Measurements from ENCODE around the gene CYSRT1.

Gene CYSRT1

DNA sequence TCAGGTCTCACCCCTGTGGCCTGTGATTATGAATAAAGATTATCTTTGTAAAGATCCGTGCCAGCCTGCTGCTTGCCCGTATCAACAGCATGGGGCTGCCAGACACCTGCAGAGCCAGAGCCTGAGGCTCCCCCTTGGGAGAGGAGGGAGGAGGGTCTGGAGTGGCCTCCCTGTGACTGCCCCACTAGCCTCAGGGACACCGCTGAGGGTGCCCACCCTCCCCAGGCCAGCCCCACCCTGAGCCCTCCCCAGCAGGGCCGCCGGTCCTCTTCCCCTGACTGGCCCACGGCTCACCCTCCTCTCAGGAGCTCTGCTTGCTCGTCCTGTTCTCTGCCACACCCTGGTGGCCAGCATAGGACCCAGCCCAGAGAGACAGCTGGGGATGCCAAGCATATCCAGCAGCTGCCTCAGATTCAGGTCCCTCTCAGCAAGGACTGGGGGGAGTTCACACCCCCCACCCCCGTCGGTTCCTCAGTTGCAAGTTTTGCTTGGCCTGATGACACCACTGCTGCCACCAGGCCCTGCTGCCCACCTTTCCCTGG lies 34.6 kb upstream of the CYSRT1 start:
- DNase-seq (ENCODE audit: low read depth) = no peak

DNA sequence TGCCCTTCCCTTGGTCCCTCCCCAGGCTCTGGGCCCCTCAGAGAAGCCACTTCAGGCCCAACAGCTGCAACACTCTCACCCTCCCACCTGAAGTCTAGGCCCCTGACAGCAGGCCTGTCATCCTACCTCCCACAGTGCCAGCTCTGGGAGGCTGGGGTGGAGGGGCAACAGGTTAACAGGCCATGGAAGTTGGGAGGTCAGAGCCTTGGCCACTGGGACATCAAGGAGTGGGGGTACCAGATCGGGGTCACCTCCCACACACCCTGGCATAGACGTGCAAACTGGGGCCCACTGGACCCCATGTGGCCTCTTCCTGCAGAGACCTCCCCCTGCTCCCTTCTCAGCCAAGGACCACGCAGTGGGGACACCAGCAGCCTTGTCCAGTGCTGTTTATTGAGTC lies 33.7 kb upstream of the CYSRT1 start:
- no peak for DNase-seq (ENCODE audit: low read depth)

- no peak for DNase-seq (ENCODE audit: low read depth)
These were observed 33.1 kb upstream of the CYSRT1 start for GRCh38 chr9:137191691-137192447.

DNA sequence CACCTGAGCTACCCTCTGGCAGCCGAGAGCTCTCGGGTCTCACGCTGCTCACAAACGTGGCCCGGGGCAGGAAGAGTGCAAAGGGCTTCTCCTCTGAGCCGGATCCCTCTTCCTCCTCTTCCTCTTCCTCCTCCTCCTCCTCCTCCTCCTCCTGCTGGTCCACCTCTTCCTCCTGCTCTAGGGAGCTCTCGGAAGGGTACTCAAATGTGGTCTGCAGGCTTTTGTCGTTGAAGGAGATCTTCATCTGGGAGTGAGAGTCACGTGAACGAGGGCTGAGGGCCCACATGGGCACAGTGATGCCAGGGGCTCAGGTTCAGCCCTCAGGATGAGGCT lies 32.6 kb upstream of the CYSRT1 start:
- DNase-seq (ENCODE audit: low read depth) = no peak

DNA sequence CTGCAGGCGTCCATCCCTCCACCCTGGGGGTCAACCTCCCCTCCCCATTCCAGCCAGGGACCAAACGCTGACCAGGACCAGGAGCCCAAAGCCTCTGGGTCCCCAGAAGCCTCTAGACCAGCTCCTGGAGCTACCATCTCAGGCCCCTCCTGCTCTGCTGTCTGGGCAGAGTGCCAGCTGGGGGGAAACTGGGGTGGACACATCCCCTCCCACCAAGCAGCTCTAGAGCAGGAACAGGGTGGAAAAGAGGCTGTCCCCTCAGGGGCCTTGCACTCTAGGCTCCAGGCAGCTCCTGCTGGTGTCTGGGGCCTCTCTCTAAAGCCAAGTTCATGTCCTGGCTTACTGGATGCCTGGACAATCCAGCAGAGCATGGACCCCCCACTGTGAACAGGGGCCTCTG lies 32.1 kb upstream of the CYSRT1 start:
- no peak for DNase-seq (ENCODE audit: low read depth)

GRCh38 chr9:137193771-137194170 lies 31.2 kb upstream of the CYSRT1 start:
- no peak for DNase-seq (ENCODE audit: low read depth)

DNA sequence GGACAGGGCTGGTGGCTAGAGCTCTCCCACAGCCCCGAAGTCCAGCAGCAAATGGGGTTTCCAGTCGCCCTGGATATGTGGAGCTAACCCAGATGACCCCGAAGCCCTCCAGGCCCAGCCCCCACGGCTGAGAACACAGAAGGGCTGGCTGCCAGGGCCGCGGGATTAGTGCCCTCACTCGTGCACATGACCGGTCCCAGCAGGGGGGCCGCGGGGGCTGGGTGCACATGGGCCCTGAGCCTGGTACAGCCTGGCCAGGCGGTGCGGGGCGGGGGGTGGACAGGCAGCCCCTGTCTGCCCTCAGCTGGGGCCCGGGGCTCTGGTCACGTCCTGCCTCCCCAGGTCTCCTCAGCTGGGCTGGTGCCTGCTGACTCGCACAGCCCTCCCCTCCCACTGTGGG lies 30.6 kb upstream of the CYSRT1 start:
- no peak for DNase-seq (ENCODE audit: low read depth)

DNA sequence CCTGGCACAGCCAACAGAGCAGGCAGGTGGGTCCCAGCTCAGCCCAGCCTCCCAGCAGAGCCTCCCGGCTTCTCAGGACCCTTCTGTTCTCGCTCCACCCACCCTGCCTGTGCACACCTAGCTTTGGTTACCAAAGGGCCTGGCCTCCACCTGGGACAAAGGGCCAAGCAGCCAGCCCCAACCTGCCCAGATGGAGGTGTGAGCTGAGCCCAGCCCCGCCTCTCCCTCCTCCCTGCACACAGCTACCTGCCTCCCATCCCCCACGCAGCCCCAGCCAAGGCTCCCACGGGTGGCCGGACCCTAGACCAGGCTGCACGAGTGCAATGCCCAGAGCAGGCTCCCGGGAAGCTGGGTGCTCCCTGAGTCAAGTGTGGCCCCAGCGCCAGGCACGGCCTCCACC lies 30.1 kb upstream of the CYSRT1 start:
- DNase-seq (ENCODE audit: low read depth) = no peak

GRCh38 chr9:137195525-137196220 lies 29.3 kb upstream of the CYSRT1 start:
- DNase-seq (ENCODE audit: low read depth) = no peak

DNA sequence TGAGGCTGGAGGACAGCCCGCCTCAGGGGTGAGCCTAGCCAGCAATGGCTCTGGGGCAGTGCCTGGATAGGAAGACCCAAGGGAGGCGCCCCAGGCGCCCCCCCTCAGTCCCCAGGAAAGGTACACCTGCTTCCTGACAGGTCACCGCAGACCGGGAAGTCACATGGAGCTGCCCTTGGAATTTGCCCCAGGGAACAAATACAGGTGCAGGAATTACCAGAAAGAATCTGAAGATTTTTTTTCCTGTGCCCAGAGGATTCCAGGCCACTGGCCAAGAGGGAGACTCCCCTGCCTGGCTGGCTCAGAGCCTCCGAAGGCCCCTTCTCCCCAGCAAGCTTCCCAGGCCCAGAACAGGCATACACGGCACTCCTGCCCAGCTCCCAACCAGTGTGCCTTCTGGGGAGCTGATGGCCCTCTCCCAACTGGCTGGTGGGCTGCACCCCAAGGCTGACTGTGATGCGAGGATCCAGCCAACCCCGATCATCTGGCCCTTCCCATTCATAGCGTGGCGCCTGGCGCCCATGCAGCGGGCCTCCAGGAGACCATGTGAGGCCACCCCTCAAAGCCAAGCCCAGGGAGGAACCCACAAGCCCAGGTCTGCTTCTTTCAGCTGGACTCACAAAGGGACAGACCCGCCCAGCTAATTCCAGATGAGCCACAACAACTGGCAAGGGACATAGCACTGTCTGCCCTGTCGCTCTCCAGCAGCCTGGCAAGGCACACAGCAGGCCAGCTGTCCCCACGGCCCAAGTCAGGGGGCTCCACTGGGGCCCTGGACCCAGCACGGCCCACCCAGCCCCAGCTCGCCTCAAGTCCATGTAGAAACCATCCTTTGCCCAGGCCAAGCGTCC lies 26.7 kb upstream of the CYSRT1 start:
- DNase-seq (ENCODE audit: low read depth) = no peak

- no peak for DNase-seq (ENCODE audit: low read depth)
These were observed 26.1 kb upstream of the CYSRT1 start for GRCh38 chr9:137198902-137199283.

DNA sequence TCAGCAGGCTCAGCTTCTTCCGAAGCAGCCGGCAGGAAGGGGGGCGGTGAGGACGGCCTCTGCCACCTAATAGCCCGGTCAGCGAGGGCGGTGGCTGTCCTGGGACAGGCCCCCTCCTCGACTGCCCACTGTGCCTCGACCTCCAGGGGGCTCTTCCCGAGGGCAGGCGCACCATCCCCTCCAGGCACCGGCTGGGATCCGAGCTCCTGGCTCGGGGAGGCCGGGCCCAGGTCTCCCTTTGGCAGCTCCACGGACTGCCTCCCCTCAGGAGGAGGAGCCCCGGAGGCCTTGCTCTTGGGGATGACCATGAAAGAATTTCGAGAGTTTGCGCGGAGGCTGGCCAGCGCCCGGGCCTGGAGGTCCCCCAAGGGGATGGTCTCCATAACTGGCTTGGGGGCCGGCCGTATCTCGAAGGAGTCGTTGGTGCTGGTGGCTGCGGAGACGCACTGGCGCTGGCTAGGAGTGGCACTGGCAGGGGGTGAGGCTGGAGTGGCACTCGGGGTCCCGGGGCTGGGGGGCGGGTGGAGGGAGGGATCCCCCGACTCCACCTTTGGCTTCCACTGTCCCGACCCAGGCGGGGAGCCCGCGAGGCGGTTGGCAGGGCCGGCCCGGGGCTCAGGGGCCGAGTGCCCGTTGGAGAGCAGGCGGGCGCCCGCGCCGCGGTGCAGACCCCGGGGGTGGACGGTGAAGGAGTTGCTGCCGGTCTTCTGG lies 25.4 kb upstream of the CYSRT1 start:
- no peak for DNase-seq (ENCODE audit: low read depth)

DNA sequence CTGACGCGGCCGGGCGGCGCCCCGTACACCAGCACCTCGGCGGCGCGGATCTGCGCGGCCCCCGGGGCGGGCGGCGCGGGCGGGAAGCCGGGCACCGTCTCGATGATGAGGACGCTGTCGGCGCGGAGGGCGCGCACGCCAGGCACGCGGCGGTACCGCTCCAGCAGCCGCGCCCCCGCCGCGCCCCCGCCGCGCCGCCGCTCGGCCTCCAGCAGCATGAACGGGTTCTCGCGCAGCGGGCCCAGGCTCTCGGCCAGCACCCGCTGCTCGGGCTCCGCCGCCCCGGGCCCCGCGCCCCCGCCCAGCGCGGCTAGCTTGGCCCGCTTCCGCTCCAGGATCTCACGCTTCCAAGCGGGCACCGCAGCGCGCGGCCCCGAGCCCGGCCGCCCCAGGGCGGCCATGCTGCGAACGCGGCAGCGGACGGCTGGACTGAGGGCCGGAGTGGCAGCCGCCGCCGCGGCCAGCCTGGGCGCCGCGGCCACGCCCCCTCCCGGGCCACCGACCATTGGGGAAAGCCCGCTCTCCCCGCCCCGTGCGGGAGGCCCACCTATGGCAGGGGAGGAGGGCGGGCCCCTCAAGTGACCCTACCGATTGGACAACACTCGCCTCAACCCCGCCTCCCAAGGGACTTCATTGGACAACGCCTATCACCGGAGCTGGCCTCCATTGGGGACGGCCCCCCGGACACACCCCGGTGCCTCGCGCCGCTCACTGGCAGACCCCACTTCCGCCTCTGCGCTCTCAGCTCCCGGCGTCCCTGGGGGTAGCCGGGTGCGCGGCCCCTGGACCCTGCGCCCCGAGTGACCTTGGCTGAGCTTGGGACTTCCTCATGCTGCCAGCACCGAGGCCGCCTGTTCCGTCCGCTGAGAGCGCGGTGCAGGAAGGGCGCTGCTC lies 24.4 kb upstream of the CYSRT1 start, which contains the start of gene TPRN:
TSS of gene TPRN (minus strand) at position 431 of the 894 bp plus-strand sequence. CDS start at position 401, 30 bp downstream.
- peak; percentile 82 for DNase-seq (ENCODE audit: low read depth)

GRCh38 chr9:137201205-137201868 lies 23.6 kb upstream of the CYSRT1 start:
- DNase-seq (ENCODE audit: low read depth) = no peak

DNA sequence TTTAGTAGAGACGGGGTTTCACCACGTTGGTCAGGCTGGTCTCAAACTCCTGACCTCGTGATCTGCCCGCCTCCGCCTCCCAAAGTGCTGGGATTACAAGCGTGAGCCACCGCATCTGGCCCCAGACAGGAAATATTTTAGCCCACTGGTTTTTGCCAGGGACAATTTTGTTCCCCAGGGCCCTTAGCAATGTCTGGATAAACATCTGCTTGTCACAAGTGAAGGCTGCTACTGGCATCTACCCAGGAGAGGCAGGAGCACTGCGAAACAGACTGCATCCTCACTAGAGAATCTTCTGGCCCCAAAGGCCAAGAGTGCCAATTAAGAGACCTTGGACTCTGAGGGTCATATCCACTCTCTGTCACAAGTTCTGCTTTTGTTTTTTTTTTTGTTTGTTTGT lies 22.0 kb upstream of the CYSRT1 start:
- DNase-seq (ENCODE audit: low read depth) = no peak

GRCh38 chr9:137204731-137205125 lies 20.2 kb upstream of the CYSRT1 start:
- DNase-seq (ENCODE audit: low read depth) = no peak

- peak; percentile 42 for DNase-seq (ENCODE audit: low read depth)
These were observed 19.6 kb upstream of the CYSRT1 start, which contains the start of the genes NDOR1 and TMEM203 for GRCh38 chr9:137205126-137206069. Gene NDOR1, plus strand, starts transcription at chr9:137205700. Its CDS starts 78 bp downstream, at chr9:137205778. Gene TMEM203, minus strand, starts transcription at chr9:137205648. Its CDS starts 234 bp downstream, at chr9:137205414.

DNA sequence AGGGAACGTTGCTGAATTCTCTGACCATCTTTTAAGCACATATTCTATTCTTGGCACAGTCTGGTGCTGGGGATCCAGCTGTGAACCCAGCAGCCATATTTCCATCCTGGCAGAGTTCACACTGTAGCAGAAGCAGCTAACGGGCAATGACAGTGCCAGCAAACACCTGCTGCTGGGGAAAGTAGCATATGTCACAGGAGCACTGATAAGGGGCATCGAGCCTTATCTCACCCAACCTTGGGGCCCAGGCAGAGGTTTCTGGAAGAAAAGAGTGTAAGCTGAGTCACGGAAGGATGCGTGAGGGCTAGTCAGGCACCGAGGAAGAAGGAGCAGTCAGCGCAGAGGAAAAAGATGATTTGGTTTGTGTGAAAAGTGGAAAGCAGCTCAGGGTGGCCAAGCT lies 18.4 kb upstream of the CYSRT1 start:
- DNase-seq (ENCODE audit: low read depth) = no peak

DNA sequence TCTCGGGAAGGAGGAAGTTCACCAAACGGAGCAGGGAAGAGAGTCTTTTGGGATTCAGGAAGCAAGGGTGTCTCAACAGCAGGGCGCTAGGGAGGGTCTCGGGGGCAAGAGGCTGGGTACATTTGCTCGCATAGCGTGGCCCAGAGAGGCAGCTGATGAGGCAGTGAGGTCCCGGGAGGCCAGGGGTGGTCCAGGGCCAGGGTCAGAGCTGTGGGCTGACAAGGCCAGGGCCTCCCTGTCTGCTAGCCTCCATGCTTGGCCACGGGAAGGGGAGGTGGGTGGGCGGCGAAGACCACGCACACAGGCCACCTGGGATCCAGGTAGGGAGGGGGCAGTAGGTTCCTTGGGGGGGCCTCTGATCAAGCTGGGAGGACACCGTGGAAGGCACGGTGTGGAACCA lies 13.4 kb upstream of the CYSRT1 start:
- no peak for DNase-seq (ENCODE audit: low read depth)

Data from HS-27A (cell line).